22Rv1 (cell line): ENCODE results near the gene GAPT.
"Not testable (repeated sequence)": the region's sequence is repeated elsewhere in the genome, so short reads cannot be mapped to it uniquely, and the experiment has no call there.

Experiments
- H3K27ac ChIP-seq: fragments of 450-650 bp; 2 replicates; pipeline ENCODE4 v1.5.1; 2017
- CTCF ChIP-seq: fragments of 450-650 bp; IDR thresholded peaks from 2 replicates; pipeline ENCODE4 v1.5.1; 2017; ENCODE audit warnings: mild to moderate bottlenecking
- ZFX ChIP-seq: fragments of 450-650 bp; IDR thresholded peaks from 2 replicates; pipeline ENCODE4 v1.6.1; 2017; ENCODE audit warnings: antibody characterized with exemption, borderline replicate concordance

Gene GAPT

GRCh38 chr5:58524571-58524970 is 33.3 kb downstream of the GAPT start:
- TF ChIP-seq CTCF (no peak), ZFX (no peak)
- no peak overlapping the region for H3K27ac ChIP-seq

GRCh38 chr5:58530942-58531490 is 39.8 kb downstream of the GAPT start:
- H3K27ac ChIP-seq, result no peak overlapping the region
- TF ChIP-seq ZFX (no peak), CTCF (no peak)

GRCh38 chr5:58541935-58542334 is 50.7 kb downstream of the GAPT start:
- not testable (repeated sequence) for H3K27ac ChIP-seq

GRCh38 chr5:58542709-58543108 is 51.5 kb downstream of the GAPT start:
- no peak for TF ChIP-seq ZFX
- no peak for TF ChIP-seq CTCF

GRCh38 chr5:58543723-58544122 is 52.5 kb downstream of the GAPT start:
- no peak overlapping the region for H3K27ac ChIP-seq
- no peak for TF ChIP-seq ZFX
- no peak for TF ChIP-seq CTCF

More at GRCh38 chr5:58542709-58543108, 51.5 kb downstream of the GAPT start:
- no peak overlapping the region for H3K27ac ChIP-seq

GRCh38 chr5:58544195-58544594 is 53.0 kb downstream of the GAPT start:
- no peak overlapping the region for H3K27ac ChIP-seq
- TF ChIP-seq CTCF, result no peak
- TF ChIP-seq ZFX, result no peak

GRCh38 chr5:58544926-58545325 is 53.7 kb downstream of the GAPT start:
- no peak overlapping the region for H3K27ac ChIP-seq
- TF ChIP-seq CTCF (no peak), ZFX (no peak)

- TF ChIP-seq CTCF (no peak), ZFX (no peak)
- H3K27ac ChIP-seq, result no peak overlapping the region
Measured at GRCh38 chr5:58545912-58546311, 54.7 kb downstream of the GAPT start.
